Glutamatergic neuron (in vitro differentiated cells): ENCODE measurements around the gene RRBP1. TPM values are rescaled to one million over a fixed set of nuclear protein-coding genes. Genes with fewer than 3 reads are reported as not detected.

Source experiments
- DNase-seq: peaks from one replicate; pipeline ENCODE4 v3.0.0; 2022
- H3K27ac Mint-ChIP-seq: one replicate; pipeline ENCODE4 v1.8.0; 2020; ENCODE audit warnings: mild to moderate bottlenecking, mixed read lengths, inconsistent platforms; ENCODE audit not compliant: unreplicated experiment
- H3K27me3 Mint-ChIP-seq: one replicate; pipeline ENCODE4 v1.8.0; 2020; ENCODE audit warnings: mild to moderate bottlenecking, moderate library complexity, mixed read lengths, inconsistent platforms; ENCODE audit not compliant: unreplicated experiment
- H3K36me3 Mint-ChIP-seq: one replicate; pipeline ENCODE4 v1.8.0; 2020; ENCODE audit warnings: mild to moderate bottlenecking, mixed read lengths, inconsistent platforms; ENCODE audit not compliant: unreplicated experiment
- H3K4me1 Mint-ChIP-seq: one replicate; pipeline ENCODE4 v1.8.0; 2020; ENCODE audit warnings: mild to moderate bottlenecking, low read depth, mixed read lengths, inconsistent platforms; ENCODE audit not compliant: unreplicated experiment
- H3K4me3 Mint-ChIP-seq: one replicate; pipeline ENCODE4 v1.8.0; 2020; ENCODE audit warnings: mild to moderate bottlenecking, mixed read lengths, inconsistent platforms; ENCODE audit not compliant: unreplicated experiment
- H3K9me3 Mint-ChIP-seq: one replicate; pipeline ENCODE4 v1.8.0; 2020; ENCODE audit warnings: mild to moderate bottlenecking, moderate library complexity, mixed read lengths, inconsistent platforms; ENCODE audit not compliant: unreplicated experiment
- total RNA-seq: library from RNA; stranded (reverse); fragmentation: NEBNext Ultra II Directional; extraction: Animal tissue kit (Norgen Biotek cat#: 25700); gene quantifications from one replicate; pipeline ENCODE4 v1.2.1, GENCODE V29; 2021; ENCODE audit not compliant: unreplicated experiment
- TF ChIP-seq, protein P1 (sequence below): fragments of 200-600 bp; sonication (generic); IDR thresholded peaks from one replicate; pipeline ENCODE4 v1.5.0; 2021; ENCODE audit not compliant: partially characterized antibody, unreplicated experiment

RRBP1 gene
- total RNA-seq, 1 donor from 2014 or later: 63.3 TPM

DNA sequence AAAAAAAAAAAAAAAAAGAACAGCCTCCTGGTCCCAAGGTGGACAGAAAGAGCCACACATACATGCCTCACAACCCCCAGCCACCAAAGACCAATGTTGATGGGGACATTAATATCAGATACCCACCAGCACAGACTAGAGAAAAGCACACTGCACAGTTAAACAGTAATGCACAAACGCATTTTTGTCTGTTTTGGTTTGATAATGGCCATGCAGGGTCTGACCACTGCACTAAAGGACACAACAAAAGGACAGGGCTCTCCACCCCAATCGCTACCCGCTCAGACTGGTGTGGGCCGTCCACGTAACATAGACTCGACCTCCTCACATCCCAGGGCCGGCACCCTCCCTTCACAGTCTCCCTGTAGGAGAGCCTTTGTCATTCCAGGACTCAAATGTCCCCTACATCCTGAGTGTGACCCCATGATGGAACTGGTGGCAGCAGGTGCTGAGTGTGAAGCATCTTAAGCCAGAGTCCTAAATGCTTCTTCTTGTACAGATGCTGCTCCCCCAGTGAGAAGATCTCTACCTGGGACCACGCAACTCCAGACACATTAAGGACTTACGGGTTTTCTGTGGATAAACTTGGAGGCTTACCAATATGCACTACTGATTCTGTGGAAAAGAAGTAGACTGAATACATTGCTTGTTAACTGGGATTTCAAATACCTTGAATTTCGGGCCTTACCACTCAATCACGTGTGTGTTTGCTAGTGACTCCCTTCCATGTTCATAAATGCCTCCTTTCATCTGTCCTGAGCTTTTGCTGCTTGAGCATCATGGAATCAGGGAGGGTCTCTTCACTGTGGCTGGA is 28.0 kb downstream of the RRBP1 start:
- H3K27ac Mint-ChIP-seq: no peak overlapping the region
- peaks cover 40% of the 10 kb centered on the region for H3K4me1 Mint-ChIP-seq
- peaks cover 11% of the 10 kb centered on the region for H3K36me3 Mint-ChIP-seq
- H3K4me3 Mint-ChIP-seq: no peak overlapping the region
- peaks cover 5% of the 10 kb centered on the region for H3K9me3 Mint-ChIP-seq
- peaks cover 3% of the 10 kb centered on the region for H3K27me3 Mint-ChIP-seq
- no peak for DNase-seq
- TF ChIP-seq, protein P1, sequence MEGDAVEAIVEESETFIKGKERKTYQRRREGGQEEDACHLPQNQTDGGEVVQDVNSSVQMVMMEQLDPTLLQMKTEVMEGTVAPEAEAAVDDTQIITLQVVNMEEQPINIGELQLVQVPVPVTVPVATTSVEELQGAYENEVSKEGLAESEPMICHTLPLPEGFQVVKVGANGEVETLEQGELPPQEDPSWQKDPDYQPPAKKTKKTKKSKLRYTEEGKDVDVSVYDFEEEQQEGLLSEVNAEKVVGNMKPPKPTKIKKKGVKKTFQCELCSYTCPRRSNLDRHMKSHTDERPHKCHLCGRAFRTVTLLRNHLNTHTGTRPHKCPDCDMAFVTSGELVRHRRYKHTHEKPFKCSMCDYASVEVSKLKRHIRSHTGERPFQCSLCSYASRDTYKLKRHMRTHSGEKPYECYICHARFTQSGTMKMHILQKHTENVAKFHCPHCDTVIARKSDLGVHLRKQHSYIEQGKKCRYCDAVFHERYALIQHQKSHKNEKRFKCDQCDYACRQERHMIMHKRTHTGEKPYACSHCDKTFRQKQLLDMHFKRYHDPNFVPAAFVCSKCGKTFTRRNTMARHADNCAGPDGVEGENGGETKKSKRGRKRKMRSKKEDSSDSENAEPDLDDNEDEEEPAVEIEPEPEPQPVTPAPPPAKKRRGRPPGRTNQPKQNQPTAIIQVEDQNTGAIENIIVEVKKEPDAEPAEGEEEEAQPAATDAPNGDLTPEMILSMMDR: no peak

DNA sequence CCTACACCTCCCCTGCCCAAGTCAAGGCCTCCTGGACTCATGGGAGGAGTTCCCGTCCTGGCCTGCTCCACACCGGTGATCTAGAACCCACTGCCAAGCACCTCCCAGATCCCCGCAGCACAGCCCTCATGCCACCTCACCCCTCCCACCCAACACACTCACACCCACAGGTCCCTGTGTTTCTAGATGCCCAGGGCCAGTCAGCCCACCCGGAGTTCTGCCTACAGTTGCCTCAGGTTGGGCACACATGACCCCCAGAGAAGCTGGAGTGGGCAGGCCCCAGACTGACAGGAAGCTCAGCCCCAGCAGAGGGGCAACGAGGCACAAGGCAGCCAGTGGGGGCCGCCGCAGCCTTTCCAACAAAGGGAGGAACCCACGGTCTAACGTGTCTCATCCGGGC is 29.6 kb downstream of the RRBP1 start:
- no peak for DNase-seq
- Mint-ChIP-seq H3K36me3 (no peaks in the 10 kb centered on the region), H3K9me3 (peaks cover 1% of the 10 kb centered on the region), H3K27me3 (peaks cover 3% of the 10 kb centered on the region), H3K4me3 (no peak overlapping the region), H3K4me1 (peaks cover 40% of the 10 kb centered on the region), H3K27ac (no peak overlapping the region)
- TF ChIP-seq, protein P1: no peak

DNA sequence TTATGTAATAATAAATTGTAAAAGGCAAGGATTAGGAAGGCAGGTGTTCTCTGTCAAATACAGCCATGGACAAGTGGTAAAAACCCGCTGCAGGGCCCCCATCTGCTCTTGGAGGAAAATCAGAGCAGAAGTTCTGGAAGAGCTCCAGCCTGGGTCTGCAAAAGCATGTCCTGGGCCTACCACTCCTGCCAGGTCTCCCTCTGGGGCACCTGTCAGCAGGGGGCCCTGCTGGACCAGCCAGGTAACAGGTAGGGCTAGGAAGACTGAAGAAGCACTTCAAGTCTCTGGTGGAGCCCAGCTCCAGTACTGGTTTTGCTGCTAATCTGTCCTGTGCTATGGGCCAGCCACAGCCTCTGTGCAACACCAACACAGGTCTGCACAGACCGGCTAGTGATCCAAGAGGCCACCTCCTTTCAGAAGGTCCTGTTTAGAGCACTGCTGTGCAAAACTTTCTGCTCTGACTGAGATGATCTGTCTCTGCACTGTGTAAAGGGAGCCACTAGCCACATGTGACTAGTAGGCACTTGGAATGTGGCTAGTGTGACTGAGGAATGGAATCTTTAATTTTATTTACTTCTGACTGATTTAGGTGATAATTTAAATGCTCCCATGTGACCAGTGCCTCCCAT is 30.2 kb downstream of the RRBP1 start:
- Mint-ChIP-seq H3K36me3 (no peaks in the 10 kb centered on the region), H3K4me3 (no peak overlapping the region), H3K27ac (no peak overlapping the region), H3K9me3 (peaks cover 1% of the 10 kb centered on the region), H3K4me1 (peaks cover 38% of the 10 kb centered on the region), H3K27me3 (peaks cover 3% of the 10 kb centered on the region)
- TF ChIP-seq, protein P1: no peak
- DNase-seq: no peak

DNA sequence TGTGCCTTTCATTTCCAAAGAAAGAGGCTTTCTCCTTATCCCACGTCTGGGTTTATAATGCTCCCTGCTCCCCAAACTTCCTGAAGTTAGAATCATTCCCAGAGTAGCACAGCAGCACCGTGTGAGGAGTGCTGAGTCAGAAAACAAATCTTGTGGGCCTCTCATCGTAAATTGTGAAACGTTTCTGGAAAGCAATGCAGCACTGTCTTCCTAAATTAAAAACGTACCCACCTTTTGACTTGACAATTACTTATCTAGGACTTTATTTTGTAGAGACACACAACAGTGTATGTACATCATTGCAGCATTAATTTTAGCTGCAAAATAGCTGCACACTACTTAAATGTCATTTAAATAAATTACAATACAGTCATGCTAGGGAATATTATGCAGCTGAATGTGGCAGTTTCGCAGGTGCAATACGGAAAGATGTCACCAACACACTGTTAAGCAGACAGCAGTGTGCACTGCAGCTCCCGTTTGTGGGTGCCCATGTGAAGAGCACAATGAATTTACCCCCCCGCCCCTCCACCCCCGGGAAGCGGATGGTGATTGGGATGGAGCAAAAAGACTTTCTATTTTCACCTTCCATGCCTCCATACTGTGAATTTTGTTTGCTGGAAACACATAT is 30.8 kb downstream of the RRBP1 start:
- DNase-seq: no peak
- Mint-ChIP-seq H3K9me3 (peaks cover 1% of the 10 kb centered on the region), H3K4me1 (peaks cover 39% of the 10 kb centered on the region), H3K36me3 (no peaks in the 10 kb centered on the region), H3K27ac (no peak overlapping the region), H3K4me3 (no peak overlapping the region), H3K27me3 (peaks cover 3% of the 10 kb centered on the region)
- TF ChIP-seq, protein P1: no peak
